AG04450 (cell line): Measurements from ENCODE around the gene JADE2. TPM values are rescaled to one million over a fixed set of nuclear protein-coding genes. Genes with fewer than 3 reads are reported as not detected.
"Not testable (repeated sequence)": the region's sequence is repeated elsewhere in the genome, so short reads cannot be mapped to it uniquely, and the experiment has no call there.

Experiments
- CTCF ChIA-PET: fragments of 300-600, 350-600 bp; formaldehyde crosslinking; extraction: SDS; loops from one replicate; lab custom pipeline; 2022; ENCODE audit warnings: antibody characterized with exemption, inconsistent platforms; lab: Charles Lee
- POLR2A ChIA-PET: fragments of 350-600 bp; formaldehyde crosslinking; extraction: SDS; loops from one replicate; lab custom pipeline; 2021; ENCODE audit warnings: antibody characterized with exemption, inconsistent platforms; lab: Yijun Ruan, JAX
- DNase-seq: peaks from one replicate; pipeline ENCODE4 v3.0.0-alpha.2; 2011; ENCODE audit warnings: low read depth, low spot score
- H3K27ac ChIP-seq: one replicate; pipeline ENCODE4 v1.5.1; 2012; ENCODE audit warnings: low read depth, low read length, control low read depth
- H3K27me3 ChIP-seq: one replicate; pipeline ENCODE4 v1.6.0; 2012; ENCODE audit warnings: low read length; ENCODE audit not compliant: control insufficient read depth, insufficient read depth
- H3K4me3 ChIP-seq: 2 replicates; pipeline ENCODE4 v1.5.1; 2011; ENCODE audit warnings: mild to moderate bottlenecking, low read depth, low read length, control low read depth
- H3K9me3 ChIP-seq: 2 replicates; pipeline ENCODE4 v1.5.1; 2012; ENCODE audit warnings: low read length; ENCODE audit not compliant: control insufficient read depth, insufficient read depth
- polyA plus RNA-seq: library from polyadenylated mRNA; depleted of rRNA; stranded (reverse); fragments of >200 nt; gene quantifications from 2 replicates; pipeline ENCODE4 v1.2.3, GENCODE V29; 2011
- TF ChIP-seq, protein P1 (sequence below): IDR thresholded peaks from 2 replicates; pipeline ENCODE4 v1.5.1; 2011; ENCODE audit warnings: low read depth, low read length, control low read depth, inconsistent platforms

The JADE2 gene
- polyA plus RNA-seq, 1 experiment = 13.2 TPM

DNA sequence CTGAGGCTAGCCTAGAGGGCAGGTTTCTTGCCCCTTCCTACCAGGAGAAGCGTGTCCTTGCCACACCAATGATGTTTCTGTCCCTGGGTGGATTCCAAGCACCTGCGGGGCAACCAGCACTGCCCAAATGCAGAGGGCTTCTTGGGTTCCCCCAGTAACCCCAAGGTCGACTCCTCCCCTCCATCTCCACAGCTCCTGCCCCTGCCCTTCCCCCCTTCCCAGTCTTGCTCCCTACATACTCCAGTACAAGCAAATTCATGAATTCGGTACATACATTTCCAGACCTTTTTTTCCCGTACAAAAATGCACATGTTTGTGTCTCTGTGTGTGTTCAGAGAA, 12.8 kb upstream of the JADE2 start:
- Histone ChIP-seq H3K4me3 (no peak overlapping the region), H3K27ac (no peak overlapping the region), H3K27me3 (no peaks in the 10 kb centered on the region), H3K9me3 (no peaks in the 10 kb centered on the region)
- ChIA-PET CTCF (interaction anchor here (1.5 kb wide), 1 partner anchor 15 kb away, joined by 4 read pairs; no protein-coding TSS in a partner anchor), POLR2A (interaction anchor here (1.5 to 2.2 kb wide), 3 partner anchors 9 to 47 kb away, joined by 5 to 9 read pairs (median 8); no protein-coding TSS in a partner anchor)
- TF ChIP-seq, protein P1, sequence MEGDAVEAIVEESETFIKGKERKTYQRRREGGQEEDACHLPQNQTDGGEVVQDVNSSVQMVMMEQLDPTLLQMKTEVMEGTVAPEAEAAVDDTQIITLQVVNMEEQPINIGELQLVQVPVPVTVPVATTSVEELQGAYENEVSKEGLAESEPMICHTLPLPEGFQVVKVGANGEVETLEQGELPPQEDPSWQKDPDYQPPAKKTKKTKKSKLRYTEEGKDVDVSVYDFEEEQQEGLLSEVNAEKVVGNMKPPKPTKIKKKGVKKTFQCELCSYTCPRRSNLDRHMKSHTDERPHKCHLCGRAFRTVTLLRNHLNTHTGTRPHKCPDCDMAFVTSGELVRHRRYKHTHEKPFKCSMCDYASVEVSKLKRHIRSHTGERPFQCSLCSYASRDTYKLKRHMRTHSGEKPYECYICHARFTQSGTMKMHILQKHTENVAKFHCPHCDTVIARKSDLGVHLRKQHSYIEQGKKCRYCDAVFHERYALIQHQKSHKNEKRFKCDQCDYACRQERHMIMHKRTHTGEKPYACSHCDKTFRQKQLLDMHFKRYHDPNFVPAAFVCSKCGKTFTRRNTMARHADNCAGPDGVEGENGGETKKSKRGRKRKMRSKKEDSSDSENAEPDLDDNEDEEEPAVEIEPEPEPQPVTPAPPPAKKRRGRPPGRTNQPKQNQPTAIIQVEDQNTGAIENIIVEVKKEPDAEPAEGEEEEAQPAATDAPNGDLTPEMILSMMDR = no peak
- no peak for DNase-seq

DNA sequence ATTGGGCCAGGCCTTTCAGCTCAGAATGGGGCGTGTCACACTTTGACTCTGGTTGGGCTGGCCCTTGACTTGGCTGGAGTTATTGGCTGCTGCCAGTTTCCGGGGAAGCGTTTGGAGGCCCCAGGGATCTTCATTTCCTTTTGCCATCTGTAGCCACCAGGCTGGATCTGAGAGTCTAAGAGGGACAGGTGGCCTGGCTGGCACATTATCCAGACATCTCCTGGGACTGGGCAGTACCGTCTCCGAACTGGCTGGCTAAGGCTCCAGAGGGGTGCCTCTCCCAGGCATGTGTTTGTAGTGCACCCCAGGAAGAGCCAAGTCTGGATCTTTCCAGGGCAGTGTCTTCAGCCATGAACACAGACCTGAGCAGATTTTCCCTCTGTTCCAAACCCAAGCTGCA, 9.7 kb upstream of the JADE2 start:
- ChIA-PET POLR2A (interaction anchor here (1.0 kb wide), 1 partner anchor 328 kb away, joined by 3 read pairs; no protein-coding TSS in a partner anchor), CTCF (no interaction called here)
- TF ChIP-seq, protein P1 = no peak
- H3K9me3 ChIP-seq = no peaks in the 10 kb centered on the region
- peaks cover 3% of the 10 kb centered on the region for H3K27me3 ChIP-seq
- H3K27ac ChIP-seq = peak overlapping the region; percentile 21
- no peak overlapping the region for H3K4me3 ChIP-seq
- DNase-seq = no peak

DNA sequence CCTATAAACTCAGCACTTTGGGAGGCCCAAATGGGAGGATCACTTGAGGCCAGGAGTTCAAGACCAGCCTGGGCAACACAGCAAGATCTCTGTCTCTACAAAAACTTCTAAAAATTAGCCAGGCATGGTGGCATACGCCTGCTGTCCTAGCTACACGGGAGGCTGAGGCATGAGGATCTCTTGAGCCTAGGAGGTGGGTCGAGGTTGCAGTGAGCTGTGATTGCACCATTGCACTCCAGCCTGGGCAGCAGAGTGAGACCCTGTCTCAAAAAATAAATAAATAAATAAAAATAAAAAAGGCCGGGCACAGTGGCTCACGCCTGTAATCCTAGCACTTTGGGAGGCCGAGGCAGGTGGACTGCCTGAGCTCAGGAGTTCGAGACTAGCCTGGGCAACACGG, 8.5 kb upstream of the JADE2 start:
- H3K4me3 ChIP-seq, POLR2A ChIA-PET, H3K27ac ChIP-seq, H3K9me3 ChIP-seq, DNase-seq, H3K27me3 ChIP-seq: not testable (repeated sequence)
- CTCF ChIA-PET = interaction anchor here (0.9 kb wide), 1 partner anchor 70 kb away, joined by 3 read pairs; no protein-coding TSS in a partner anchor

DNA sequence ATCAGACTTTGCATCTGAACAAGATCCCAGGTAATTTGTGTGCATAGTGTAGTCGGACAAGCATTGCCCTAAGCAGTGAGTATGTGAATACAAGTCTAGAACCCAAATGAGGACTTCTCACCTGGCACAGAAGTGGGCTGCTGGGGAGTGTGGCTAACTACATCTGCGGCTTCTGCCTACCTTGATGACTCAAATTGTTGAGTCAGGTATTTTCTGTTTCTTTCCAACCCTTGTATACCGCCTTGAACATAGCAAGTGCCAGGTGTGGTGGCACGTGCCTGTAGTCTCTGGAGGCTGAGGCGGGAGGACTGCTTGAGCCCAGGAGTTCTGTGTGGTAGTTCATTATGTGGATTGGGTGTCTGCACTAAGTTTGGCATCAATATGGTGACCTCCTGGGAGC, 7.9 kb upstream of the JADE2 start:
- H3K27me3 ChIP-seq = peaks cover 8% of the 10 kb centered on the region
- TF ChIP-seq, protein P1 = no peak
- CTCF ChIA-PET = no interaction called here
- H3K4me3 ChIP-seq = no peak overlapping the region
- POLR2A ChIA-PET = no interaction called here
- no peak overlapping the region for H3K27ac ChIP-seq
- DNase-seq = no peak
- no peaks in the 10 kb centered on the region for H3K9me3 ChIP-seq

DNA sequence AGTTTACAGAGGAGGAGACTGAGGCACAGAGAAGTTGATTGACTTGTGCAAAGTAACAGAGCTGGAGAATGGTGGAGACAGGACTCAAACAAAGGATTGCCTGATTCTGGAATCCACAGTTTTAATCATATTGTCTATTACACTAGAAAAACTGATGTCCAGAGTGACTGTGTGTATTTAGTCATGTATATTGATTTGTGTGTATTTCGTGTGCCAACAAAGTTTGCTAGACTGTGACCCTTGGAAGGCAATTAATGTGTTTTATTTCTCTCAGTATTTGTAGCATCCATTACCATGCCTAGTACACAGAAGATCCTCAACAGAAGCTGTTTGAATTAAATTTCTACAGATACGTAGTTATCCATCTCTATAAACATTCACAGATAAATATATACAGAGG, 5.5 kb upstream of the JADE2 start:
- DNase-seq = no peak
- POLR2A ChIA-PET = no interaction called here
- CTCF ChIA-PET = interaction anchor here (0.8 kb wide), 1 partner anchor 67 kb away, joined by 3 read pairs; no protein-coding TSS in a partner anchor
- H3K4me3 ChIP-seq = no peak overlapping the region
- peaks cover 8% of the 10 kb centered on the region for H3K27me3 ChIP-seq
- TF ChIP-seq, protein P1 = no peak
- peaks cover 5% of the 10 kb centered on the region; the same call in 1 of the 2 replicates for H3K9me3 ChIP-seq
- H3K27ac ChIP-seq = no peak overlapping the region

DNA sequence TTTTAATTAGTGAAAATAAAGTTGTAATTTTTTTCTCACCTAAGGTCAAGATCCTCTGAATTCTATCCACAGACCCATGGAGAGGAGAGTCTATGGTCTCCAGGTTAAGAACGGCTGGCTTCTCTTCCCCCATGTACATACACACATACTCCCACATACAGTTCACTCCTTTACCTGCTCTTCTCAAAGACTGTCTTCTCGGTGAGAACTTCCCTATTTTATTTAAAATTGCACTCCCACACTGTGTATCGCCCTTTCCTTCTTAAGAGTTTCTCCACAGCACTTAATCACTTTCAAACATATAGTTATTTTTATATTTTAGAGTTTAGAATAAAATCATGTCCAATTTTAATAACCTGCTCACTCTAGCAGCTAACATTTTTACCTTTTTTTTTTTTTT, 3.6 kb upstream of the JADE2 start:
- ChIA-PET CTCF (no interaction called here), POLR2A (no interaction called here)
- peaks cover 8% of the 10 kb centered on the region for H3K27me3 ChIP-seq
- no peak overlapping the region for H3K4me3 ChIP-seq
- peaks cover 5% of the 10 kb centered on the region; the same call in 1 of the 2 replicates for H3K9me3 ChIP-seq
- no peak for DNase-seq
- TF ChIP-seq, protein P1 = no peak
- no peak overlapping the region for H3K27ac ChIP-seq
